H1 (cell line): ENCODE data around the gene MTCH1. TPM values are rescaled to one million over a fixed set of nuclear protein-coding genes. Genes with fewer than 3 reads are reported as not detected.

Source experiments
- CEBPB ChIP-seq: IDR thresholded peaks from 2 replicates; pipeline ENCODE4 v1.6.1; 2012; ENCODE audit warnings: low read depth, low read length
- SIN3A ChIP-seq, 2 experiments: IDR thresholded peaks in 1 of 2; conservative IDR thresholded peaks in 1 of 2; 2 replicates each; pipeline ENCODE4 v1.6.1; 2011 to 2012; ENCODE audit warnings: low read length in 2 of 2, improper control_type of control experiment in 1 of 2, low read depth in 1 of 2, mild to moderate bottlenecking in 1 of 2
- TEAD4 ChIP-seq: IDR thresholded peaks from 2 replicates; pipeline ENCODE4 v1.6.1; 2012; ENCODE audit warnings: low read depth, low read length, inconsistent platforms, mixed read lengths
- polyA plus RNA-seq, 7 experiments: library from polyadenylated mRNA; depleted of rRNA in 3 of 7; stranded (reverse) in 5 of 7; unstranded in 2 of 7; fragments of >200 nt in 5 of 7; fragments of 200-250 nt in 2 of 7; gene quantifications; 1 replicate in 5 of 7; 2 replicates in 1 of 7; 4 replicates in 1 of 7; pipeline versions ENCODE4 v1.2.1 to v1.2.3, GENCODE V29; 2011 to 2013; ENCODE audit warnings: missing spikeins in 2 of 7, mixed read lengths in 2 of 7
- total RNA-seq: library from RNA; stranded (reverse); fragmentation: NEBNext Ultra II Directional; extraction: Animal tissue kit (Norgen Biotek cat#: 25700); gene quantifications from 2 replicates; pipeline ENCODE4 v1.2.1, GENCODE V29; 2021
- TF ChIP-seq, protein P1 (sequence below): fragments of 300-600 bp; sonication (generic); IDR thresholded peaks from 2 replicates; pipeline ENCODE4 v1.7.1; 2012; ENCODE audit warnings: low read length, moderate library complexity, mild to moderate bottlenecking, inconsistent platforms; ENCODE audit not compliant: insufficient replicate concordance

MTCH1 gene
- total and polyA plus RNA-seq, 2 of the 8 experiments (the other 6 are each of a cell fraction or from before 2014, with no cell fraction given): 169 to 214 TPM

DNA sequence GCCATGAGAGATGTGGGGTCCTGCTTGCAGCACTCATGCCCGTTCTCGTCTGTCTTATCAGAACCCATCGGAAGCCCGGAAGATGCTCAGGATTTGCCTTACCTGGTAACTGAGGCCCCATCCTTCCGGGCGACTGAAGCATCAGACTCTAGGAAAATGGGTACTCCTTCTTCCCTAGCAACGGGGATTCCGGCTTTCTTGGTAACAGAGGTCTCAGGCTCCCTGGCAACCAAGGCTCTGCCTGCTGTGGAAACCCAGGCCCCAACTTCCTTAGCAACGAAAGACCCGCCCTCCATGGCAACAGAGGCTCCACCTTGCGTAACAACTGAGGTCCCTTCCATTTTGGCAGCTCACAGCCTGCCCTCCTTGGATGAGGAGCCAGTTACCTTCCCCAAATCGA is 23.1 kb downstream of the MTCH1 start (continued):
- TF ChIP-seq, protein P1, sequence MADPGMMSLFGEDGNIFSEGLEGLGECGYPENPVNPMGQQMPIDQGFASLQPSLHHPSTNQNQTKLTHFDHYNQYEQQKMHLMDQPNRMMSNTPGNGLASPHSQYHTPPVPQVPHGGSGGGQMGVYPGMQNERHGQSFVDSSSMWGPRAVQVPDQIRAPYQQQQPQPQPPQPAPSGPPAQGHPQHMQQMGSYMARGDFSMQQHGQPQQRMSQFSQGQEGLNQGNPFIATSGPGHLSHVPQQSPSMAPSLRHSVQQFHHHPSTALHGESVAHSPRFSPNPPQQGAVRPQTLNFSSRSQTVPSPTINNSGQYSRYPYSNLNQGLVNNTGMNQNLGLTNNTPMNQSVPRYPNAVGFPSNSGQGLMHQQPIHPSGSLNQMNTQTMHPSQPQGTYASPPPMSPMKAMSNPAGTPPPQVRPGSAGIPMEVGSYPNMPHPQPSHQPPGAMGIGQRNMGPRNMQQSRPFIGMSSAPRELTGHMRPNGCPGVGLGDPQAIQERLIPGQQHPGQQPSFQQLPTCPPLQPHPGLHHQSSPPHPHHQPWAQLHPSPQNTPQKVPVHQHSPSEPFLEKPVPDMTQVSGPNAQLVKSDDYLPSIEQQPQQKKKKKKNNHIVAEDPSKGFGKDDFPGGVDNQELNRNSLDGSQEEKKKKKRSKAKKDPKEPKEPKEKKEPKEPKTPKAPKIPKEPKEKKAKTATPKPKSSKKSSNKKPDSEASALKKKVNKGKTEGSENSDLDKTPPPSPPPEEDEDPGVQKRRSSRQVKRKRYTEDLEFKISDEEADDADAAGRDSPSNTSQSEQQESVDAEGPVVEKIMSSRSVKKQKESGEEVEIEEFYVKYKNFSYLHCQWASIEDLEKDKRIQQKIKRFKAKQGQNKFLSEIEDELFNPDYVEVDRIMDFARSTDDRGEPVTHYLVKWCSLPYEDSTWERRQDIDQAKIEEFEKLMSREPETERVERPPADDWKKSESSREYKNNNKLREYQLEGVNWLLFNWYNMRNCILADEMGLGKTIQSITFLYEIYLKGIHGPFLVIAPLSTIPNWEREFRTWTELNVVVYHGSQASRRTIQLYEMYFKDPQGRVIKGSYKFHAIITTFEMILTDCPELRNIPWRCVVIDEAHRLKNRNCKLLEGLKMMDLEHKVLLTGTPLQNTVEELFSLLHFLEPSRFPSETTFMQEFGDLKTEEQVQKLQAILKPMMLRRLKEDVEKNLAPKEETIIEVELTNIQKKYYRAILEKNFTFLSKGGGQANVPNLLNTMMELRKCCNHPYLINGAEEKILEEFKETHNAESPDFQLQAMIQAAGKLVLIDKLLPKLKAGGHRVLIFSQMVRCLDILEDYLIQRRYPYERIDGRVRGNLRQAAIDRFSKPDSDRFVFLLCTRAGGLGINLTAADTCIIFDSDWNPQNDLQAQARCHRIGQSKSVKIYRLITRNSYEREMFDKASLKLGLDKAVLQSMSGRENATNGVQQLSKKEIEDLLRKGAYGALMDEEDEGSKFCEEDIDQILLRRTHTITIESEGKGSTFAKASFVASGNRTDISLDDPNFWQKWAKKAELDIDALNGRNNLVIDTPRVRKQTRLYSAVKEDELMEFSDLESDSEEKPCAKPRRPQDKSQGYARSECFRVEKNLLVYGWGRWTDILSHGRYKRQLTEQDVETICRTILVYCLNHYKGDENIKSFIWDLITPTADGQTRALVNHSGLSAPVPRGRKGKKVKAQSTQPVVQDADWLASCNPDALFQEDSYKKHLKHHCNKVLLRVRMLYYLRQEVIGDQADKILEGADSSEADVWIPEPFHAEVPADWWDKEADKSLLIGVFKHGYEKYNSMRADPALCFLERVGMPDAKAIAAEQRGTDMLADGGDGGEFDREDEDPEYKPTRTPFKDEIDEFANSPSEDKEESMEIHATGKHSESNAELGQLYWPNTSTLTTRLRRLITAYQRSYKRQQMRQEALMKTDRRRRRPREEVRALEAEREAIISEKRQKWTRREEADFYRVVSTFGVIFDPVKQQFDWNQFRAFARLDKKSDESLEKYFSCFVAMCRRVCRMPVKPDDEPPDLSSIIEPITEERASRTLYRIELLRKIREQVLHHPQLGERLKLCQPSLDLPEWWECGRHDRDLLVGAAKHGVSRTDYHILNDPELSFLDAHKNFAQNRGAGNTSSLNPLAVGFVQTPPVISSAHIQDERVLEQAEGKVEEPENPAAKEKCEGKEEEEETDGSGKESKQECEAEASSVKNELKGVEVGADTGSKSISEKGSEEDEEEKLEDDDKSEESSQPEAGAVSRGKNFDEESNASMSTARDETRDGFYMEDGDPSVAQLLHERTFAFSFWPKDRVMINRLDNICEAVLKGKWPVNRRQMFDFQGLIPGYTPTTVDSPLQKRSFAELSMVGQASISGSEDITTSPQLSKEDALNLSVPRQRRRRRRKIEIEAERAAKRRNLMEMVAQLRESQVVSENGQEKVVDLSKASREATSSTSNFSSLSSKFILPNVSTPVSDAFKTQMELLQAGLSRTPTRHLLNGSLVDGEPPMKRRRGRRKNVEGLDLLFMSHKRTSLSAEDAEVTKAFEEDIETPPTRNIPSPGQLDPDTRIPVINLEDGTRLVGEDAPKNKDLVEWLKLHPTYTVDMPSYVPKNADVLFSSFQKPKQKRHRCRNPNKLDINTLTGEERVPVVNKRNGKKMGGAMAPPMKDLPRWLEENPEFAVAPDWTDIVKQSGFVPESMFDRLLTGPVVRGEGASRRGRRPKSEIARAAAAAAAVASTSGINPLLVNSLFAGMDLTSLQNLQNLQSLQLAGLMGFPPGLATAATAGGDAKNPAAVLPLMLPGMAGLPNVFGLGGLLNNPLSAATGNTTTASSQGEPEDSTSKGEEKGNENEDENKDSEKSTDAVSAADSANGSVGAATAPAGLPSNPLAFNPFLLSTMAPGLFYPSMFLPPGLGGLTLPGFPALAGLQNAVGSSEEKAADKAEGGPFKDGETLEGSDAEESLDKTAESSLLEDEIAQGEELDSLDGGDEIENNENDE: no peak
- TF ChIP-seq SIN3A (conservative IDR thresholded peaks at IDR 0.05 in 1 of 2, IDR thresholded peaks at IDR 0.05 in 1 of 2; ENCODE audit: low read depth in 1 of 2, low read length in 2 of 2): peak in 1 of 2 experiments; percentile 87; a peak in 2 of 4 replicates
- TF ChIP-seq TEAD4: 0 out of 2 replicates have a peak, but pooled peaks have one; percentile 3
- TF ChIP-seq CEBPB: peak; percentile 99
- TF ChIP-seq, all 59 proteins: peak for 5
